ENCODE results near the gene DOCK7.

DNA sequence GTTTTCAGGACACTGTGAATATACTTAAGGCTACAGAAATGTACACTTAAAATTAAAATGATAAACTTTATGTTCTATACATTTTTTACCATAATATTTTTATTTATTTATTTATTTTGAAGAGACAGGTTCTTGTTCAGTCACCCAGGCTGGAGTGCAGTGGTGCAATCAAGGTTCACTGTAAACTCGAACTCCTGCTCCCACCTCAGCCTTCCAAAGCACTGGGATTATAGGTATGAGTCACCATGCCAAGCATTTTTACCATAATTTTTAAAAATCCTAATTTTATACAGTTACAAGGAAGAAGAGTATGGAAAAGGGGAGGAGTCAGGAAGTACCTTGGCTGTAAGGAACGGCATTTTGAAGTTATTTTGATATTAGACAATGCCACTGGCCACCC, 114.5 kb downstream of the DOCK7 start:
- TF ChIP-seq PHF5A (CRISPR knock-in tag; IDR thresholded peaks at IDR 0.05; ENCODE audit: low read depth, unreplicated experiment): no peak
- TF ChIP-seq, protein P1, sequence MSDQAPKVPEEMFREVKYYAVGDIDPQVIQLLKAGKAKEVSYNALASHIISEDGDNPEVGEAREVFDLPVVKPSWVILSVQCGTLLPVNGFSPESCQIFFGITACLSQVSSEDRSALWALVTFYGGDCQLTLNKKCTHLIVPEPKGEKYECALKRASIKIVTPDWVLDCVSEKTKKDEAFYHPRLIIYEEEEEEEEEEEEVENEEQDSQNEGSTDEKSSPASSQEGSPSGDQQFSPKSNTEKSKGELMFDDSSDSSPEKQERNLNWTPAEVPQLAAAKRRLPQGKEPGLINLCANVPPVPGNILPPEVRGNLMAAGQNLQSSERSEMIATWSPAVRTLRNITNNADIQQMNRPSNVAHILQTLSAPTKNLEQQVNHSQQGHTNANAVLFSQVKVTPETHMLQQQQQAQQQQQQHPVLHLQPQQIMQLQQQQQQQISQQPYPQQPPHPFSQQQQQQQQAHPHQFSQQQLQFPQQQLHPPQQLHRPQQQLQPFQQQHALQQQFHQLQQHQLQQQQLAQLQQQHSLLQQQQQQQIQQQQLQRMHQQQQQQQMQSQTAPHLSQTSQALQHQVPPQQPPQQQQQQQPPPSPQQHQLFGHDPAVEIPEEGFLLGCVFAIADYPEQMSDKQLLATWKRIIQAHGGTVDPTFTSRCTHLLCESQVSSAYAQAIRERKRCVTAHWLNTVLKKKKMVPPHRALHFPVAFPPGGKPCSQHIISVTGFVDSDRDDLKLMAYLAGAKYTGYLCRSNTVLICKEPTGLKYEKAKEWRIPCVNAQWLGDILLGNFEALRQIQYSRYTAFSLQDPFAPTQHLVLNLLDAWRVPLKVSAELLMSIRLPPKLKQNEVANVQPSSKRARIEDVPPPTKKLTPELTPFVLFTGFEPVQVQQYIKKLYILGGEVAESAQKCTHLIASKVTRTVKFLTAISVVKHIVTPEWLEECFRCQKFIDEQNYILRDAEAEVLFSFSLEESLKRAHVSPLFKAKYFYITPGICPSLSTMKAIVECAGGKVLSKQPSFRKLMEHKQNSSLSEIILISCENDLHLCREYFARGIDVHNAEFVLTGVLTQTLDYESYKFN (CRISPR knock-in tag; conservative IDR thresholded peaks at IDR 0.05): no peak
- TF ChIP-seq, protein P2, sequence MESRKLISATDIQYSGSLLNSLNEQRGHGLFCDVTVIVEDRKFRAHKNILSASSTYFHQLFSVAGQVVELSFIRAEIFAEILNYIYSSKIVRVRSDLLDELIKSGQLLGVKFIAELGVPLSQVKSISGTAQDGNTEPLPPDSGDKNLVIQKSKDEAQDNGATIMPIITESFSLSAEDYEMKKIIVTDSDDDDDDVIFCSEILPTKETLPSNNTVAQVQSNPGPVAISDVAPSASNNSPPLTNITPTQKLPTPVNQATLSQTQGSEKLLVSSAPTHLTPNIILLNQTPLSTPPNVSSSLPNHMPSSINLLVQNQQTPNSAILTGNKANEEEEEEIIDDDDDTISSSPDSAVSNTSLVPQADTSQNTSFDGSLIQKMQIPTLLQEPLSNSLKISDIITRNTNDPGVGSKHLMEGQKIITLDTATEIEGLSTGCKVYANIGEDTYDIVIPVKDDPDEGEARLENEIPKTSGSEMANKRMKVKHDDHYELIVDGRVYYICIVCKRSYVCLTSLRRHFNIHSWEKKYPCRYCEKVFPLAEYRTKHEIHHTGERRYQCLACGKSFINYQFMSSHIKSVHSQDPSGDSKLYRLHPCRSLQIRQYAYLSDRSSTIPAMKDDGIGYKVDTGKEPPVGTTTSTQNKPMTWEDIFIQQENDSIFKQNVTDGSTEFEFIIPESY (CRISPR knock-in tag; IDR thresholded peaks at IDR 0.05): no peak
- TF ChIP-seq ASH2L (IDR thresholded peaks at IDR 0.05; ENCODE audit: insufficient read length, low read depth, low read length): no peak
- no peak for TF ChIP-seq HDAC2 (CRISPR knock-in tag; IDR thresholded peaks at IDR 0.05)
- no peak for TF ChIP-seq ZFP62 (CRISPR knock-in tag; IDR thresholded peaks at IDR 0.05)

Measured in HepG2 (cell line).